Neuron (in vitro differentiated cells): ENCODE data around the gene EXOC2.

Experiments used
- H2AFZ ChIP-seq: one replicate; pipeline ENCODE4 v1.6.1; 2013; ENCODE audit warnings: low read depth, mild to moderate bottlenecking, inconsistent platforms, low read length, moderate library complexity
- H3K27me3 ChIP-seq: one replicate; pipeline ENCODE4 v1.6.1; 2013; ENCODE audit warnings: low read length; ENCODE audit not compliant: insufficient read depth
- H3K36me3 ChIP-seq: one replicate; pipeline ENCODE4 v1.6.1; 2013; ENCODE audit warnings: low read length; ENCODE audit not compliant: insufficient read depth
- H3K4me1 ChIP-seq: one replicate; pipeline ENCODE4 v1.6.1; 2013; ENCODE audit warnings: low read length; ENCODE audit not compliant: insufficient read depth
- H3K4me3 ChIP-seq: 2 replicates; pipeline ENCODE4 v1.5.1; 2013; ENCODE audit warnings: mild to moderate bottlenecking, low read length, moderate library complexity
- H3K9me3 ChIP-seq: one replicate; pipeline ENCODE4 v1.6.1; 2013; ENCODE audit warnings: low read length

The EXOC2 gene

DNA sequence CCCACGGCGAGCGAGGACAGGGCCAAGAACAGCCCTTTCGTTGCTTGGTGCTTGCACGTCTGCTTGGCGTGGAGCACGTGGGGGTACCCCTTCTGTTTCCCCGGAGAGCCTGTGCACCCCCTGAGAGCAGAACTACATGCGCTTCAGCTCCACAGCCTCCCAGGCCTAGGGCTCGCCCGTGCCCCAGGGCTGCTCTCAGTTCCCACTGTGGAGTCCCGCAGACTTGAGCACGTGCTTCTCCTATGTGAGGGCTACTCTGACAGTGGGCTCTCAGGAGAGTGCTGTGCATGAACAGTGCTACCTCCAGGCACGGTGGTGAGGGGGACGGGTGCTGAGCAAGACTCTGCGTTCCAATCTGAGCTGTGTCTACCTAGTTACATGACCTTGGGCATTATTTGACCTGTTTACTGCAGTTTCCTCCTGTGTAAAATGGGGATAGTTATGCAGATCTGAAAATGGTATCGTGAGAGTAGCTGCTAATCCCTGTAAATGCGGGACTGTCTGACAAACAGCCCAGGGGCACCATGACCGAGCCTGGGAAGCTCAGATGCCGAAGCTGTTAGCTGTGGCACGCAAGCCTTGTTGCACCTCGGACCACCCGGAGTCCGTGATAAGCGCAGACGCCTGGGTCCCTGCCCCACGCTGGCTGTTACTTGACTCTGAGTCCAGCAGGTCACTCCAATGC lies 219.0 kb downstream of the EXOC2 start:
- H3K4me3 ChIP-seq: no peak overlapping the region
- no peak overlapping the region for H2AFZ ChIP-seq
- H3K4me1 ChIP-seq: peaks cover 13% of the 10 kb centered on the region
- H3K9me3 ChIP-seq: no peaks in the 10 kb centered on the region
- no peaks in the 10 kb centered on the region for H3K36me3 ChIP-seq
- no peaks in the 10 kb centered on the region for H3K27me3 ChIP-seq

GRCh38 chr6:473356-473755 lies 219.6 kb downstream of the EXOC2 start:
- Histone ChIP-seq H3K4me1 (peaks cover 13% of the 10 kb centered on the region), H2AFZ (no peak overlapping the region), H3K27me3 (no peaks in the 10 kb centered on the region), H3K36me3 (no peaks in the 10 kb centered on the region), H3K4me3 (no peak overlapping the region), H3K9me3 (no peaks in the 10 kb centered on the region)

DNA sequence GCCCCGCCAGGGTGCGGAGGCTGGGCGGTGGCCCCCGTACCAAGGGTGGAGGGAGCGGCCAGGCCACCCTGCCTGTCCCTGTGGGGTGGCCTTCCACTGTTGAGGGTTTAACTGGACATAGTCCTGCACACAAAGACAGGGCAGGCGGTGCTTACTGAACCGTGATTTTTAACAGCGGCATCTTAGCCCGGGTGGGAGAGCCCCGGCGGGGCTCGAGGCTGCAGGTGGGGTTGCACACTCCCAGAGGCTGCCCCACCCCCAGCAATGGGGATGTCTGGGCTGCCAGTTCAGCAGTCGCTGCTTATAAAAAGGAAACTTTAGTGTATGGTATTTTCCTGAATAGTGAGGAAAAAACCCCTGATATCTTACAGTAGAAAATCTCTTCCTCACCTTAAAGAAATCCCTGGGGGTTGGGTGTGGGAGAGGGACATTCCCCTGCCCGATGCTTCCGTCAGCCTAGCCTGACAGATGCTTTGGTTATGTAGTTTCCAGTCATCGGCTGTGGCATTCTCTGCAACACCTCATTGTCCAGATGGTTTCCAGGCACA lies 222.0 kb downstream of the EXOC2 start:
- no peak overlapping the region for H2AFZ ChIP-seq
- no peaks in the 10 kb centered on the region for H3K9me3 ChIP-seq
- no peak overlapping the region for H3K4me3 ChIP-seq
- peaks cover 13% of the 10 kb centered on the region for H3K4me1 ChIP-seq
- no peaks in the 10 kb centered on the region for H3K36me3 ChIP-seq
- no peaks in the 10 kb centered on the region for H3K27me3 ChIP-seq

DNA sequence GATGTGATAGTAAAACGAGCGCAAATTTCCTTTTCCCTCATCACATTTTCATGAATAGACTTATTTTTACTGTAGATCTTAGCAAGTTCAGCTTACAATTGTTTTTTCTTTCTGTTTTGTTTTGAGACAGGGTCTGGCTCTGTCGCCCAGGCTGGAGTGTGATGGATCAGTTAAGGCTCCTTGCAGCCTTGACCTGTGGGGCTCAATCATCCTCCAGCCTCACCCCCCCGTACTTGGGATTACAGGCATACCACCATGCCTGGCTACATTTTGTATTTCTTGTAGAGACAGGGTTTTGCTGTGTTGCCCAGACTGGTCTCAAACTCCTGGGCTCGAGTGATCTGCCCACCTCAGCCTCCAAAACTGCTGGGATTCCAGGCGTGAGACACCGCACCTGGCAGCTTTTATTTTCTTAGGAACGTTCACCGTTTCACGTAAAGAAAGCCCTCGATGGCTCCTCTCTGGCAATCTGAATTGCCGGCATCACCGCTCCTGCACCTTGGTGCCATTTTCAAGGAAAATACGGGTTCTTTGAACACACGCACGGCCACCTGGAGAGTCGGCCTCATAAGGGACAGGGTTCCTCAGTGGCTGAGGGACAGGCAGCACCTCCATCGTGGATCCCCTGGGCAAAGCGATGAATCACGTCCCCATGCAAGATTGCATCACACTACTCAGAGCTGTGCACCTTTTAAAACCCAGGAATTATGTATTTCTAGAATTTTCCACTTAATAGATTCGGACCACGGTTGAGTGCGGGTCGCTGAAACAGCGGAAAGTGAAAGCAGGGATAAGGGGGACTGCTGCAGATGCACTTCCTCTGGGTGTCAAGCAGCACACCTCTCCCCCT lies 222.7 kb downstream of the EXOC2 start:
- peaks cover 9% of the 10 kb centered on the region for H3K4me1 ChIP-seq
- no peak overlapping the region for H3K4me3 ChIP-seq
- no peaks in the 10 kb centered on the region for H3K36me3 ChIP-seq
- H3K27me3 ChIP-seq: no peaks in the 10 kb centered on the region
- no peak overlapping the region for H2AFZ ChIP-seq
- H3K9me3 ChIP-seq: no peaks in the 10 kb centered on the region

DNA sequence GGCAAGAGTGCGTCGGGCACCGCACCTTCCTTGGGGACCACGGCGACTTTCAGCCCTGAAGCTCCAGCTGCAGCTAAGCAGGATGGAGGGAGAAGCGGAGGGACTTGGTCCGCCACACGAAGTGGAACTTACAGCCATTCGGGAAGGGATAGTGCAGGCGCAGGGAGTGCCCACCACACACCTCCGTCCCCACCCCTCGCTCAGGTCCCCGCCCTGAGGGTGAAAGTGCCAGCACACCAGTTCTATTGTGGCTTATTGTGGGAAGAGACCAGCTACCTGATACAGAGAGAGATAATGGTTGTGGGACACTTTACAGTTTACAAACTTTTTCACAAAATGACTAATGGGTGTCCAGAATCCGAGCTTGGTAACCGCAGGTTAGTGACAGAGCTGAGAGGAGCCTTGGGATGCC lies 225.3 kb downstream of the EXOC2 start:
- no peak overlapping the region for H3K4me3 ChIP-seq

DNA sequence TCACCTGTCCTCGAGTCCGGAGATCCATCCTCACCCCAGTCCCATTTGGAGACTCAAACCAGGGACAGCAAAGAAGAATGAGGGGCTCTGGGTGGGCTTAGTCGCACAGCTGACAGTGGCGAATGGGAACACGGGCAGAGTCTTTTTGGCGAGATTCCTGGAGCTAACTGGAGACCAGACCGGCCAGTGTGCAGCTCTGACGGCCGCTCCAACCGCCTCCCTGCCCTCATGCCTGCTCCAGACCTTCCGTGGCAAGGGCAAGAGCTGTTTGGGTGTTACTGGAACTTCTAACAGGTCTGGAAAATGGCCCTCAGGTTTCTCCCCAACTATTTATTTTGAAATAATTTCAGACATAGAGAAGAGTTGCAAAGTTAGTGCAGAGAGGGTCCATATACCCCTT lies 225.8 kb downstream of the EXOC2 start:
- H3K4me1 ChIP-seq: no peaks in the 10 kb centered on the region
- peaks cover 8% of the 10 kb centered on the region for H3K27me3 ChIP-seq
- H3K9me3 ChIP-seq: no peaks in the 10 kb centered on the region
- no peak overlapping the region for H2AFZ ChIP-seq
- H3K36me3 ChIP-seq: no peaks in the 10 kb centered on the region
- H3K4me3 ChIP-seq: no peak overlapping the region

More for the DNA sequence above, 225.3 kb downstream of the EXOC2 start:
- Histone ChIP-seq H3K27me3 (peaks cover 8% of the 10 kb centered on the region), H3K36me3 (no peaks in the 10 kb centered on the region), H2AFZ (no peak overlapping the region), H3K4me1 (no peaks in the 10 kb centered on the region), H3K9me3 (no peaks in the 10 kb centered on the region)

GRCh38 chr6:466564-466963 lies 226.4 kb downstream of the EXOC2 start:
- no peak overlapping the region for H2AFZ ChIP-seq
- H3K27me3 ChIP-seq: peaks cover 8% of the 10 kb centered on the region
- no peaks in the 10 kb centered on the region for H3K36me3 ChIP-seq
- H3K9me3 ChIP-seq: no peaks in the 10 kb centered on the region
- no peak overlapping the region for H3K4me3 ChIP-seq
- H3K4me1 ChIP-seq: no peaks in the 10 kb centered on the region

GRCh38 chr6:465531-466348 lies 227.2 kb downstream of the EXOC2 start:
- H3K4me1 ChIP-seq: no peaks in the 10 kb centered on the region
- peaks cover 8% of the 10 kb centered on the region for H3K27me3 ChIP-seq
- H2AFZ ChIP-seq: no peak overlapping the region
- no peaks in the 10 kb centered on the region for H3K9me3 ChIP-seq
- no peak overlapping the region for H3K4me3 ChIP-seq
- no peaks in the 10 kb centered on the region for H3K36me3 ChIP-seq

- Histone ChIP-seq H3K4me1 (no peaks in the 10 kb centered on the region), H3K36me3 (no peaks in the 10 kb centered on the region), H3K27me3 (peaks cover 5% of the 10 kb centered on the region), H3K9me3 (no peaks in the 10 kb centered on the region), H3K4me3 (no peak overlapping the region), H2AFZ (no peak overlapping the region)
Measured at GRCh38 chr6:456887-457286, 236.1 kb downstream of the EXOC2 start.

GRCh38 chr6:456358-456867 lies 236.5 kb downstream of the EXOC2 start:
- no peaks in the 10 kb centered on the region for H3K9me3 ChIP-seq
- H3K4me1 ChIP-seq: no peaks in the 10 kb centered on the region
- H3K36me3 ChIP-seq: no peaks in the 10 kb centered on the region
- H3K27me3 ChIP-seq: peaks cover 5% of the 10 kb centered on the region
- H3K4me3 ChIP-seq: no peak overlapping the region
- no peak overlapping the region for H2AFZ ChIP-seq

GRCh38 chr6:455835-456234 lies 237.1 kb downstream of the EXOC2 start:
- Histone ChIP-seq H3K9me3 (no peaks in the 10 kb centered on the region), H3K4me1 (no peaks in the 10 kb centered on the region), H3K27me3 (peaks cover 5% of the 10 kb centered on the region), H3K36me3 (no peaks in the 10 kb centered on the region), H2AFZ (no peak overlapping the region), H3K4me3 (no peak overlapping the region)

- Histone ChIP-seq H3K36me3 (no peaks in the 10 kb centered on the region), H3K4me1 (no peaks in the 10 kb centered on the region), H2AFZ (no peak overlapping the region), H3K4me3 (no peak overlapping the region), H3K9me3 (no peaks in the 10 kb centered on the region), H3K27me3 (peaks cover 5% of the 10 kb centered on the region)
Measured at GRCh38 chr6:455006-455585, 237.8 kb downstream of the EXOC2 start.
